NCI-H2171 treated with DMSO at 0.1 percent for 48 hours (cell line): ENCODE data around the gene HSPB8.

Experiments used
- DNase-seq: peaks from one replicate; lab custom pipeline; 2025; lab: John Stamatoyannopoulos, UW

The HSPB8 gene

GRCh38 chr12:119171291-119171690, 7.4 kb upstream of the HSPB8 start:
- no peak for DNase-seq

GRCh38 chr12:119171691-119172425, 6.9 kb upstream of the HSPB8 start:
- DNase-seq, result no peak

GRCh38 chr12:119175081-119175480, 3.6 kb upstream of the HSPB8 start:
- no peak for DNase-seq

GRCh38 chr12:119176267-119177055, 2.3 kb upstream of the HSPB8 start:
- peak; percentile 49 for DNase-seq

GRCh38 chr12:119177056-119177325, 1.7 kb upstream of the HSPB8 start:
- DNase-seq, result no peak

- no peak for DNase-seq
Measured at GRCh38 chr12:119177724-119178380, 879 bp upstream of the HSPB8 start.

- no peak for DNase-seq
Measured at GRCh38 chr12:119179335-119180021, 747 bp downstream of the HSPB8 start.

GRCh38 chr12:119180380-119181040, 1.8 kb downstream of the HSPB8 start:
- no peak for DNase-seq

- DNase-seq, result no peak
Measured at GRCh38 chr12:119181202-119181601, 2.5 kb downstream of the HSPB8 start.

- no peak for DNase-seq
Measured at GRCh38 chr12:119181944-119182343, 3.2 kb downstream of the HSPB8 start.

GRCh38 chr12:119182701-119183493, 4.2 kb downstream of the HSPB8 start:
- DNase-seq, result no peak

- DNase-seq, result no peak
Measured at GRCh38 chr12:119183942-119184695, 5.4 kb downstream of the HSPB8 start.

- DNase-seq, result no peak
Measured at GRCh38 chr12:119195256-119195655, 16.5 kb downstream of the HSPB8 start.

GRCh38 chr12:119198440-119198839, 19.7 kb downstream of the HSPB8 start:
- no peak for DNase-seq

GRCh38 chr12:119200601-119201000, 21.9 kb downstream of the HSPB8 start:
- no peak for DNase-seq

- DNase-seq, result peak; percentile 97
Measured at GRCh38 chr12:119201789-119202543, 23.2 kb downstream of the HSPB8 start.

- DNase-seq, result no peak
Measured at GRCh38 chr12:119202544-119202943, 23.8 kb downstream of the HSPB8 start.

GRCh38 chr12:119204131-119204530, 25.4 kb downstream of the HSPB8 start:
- DNase-seq, result peak; percentile 74

- DNase-seq, result no peak
Measured at GRCh38 chr12:119204671-119205285, 26.0 kb downstream of the HSPB8 start.
